GM12865 (cell line): ENCODE results near the gene ARHGEF1.
A peak's percentile ranks its signal among the peaks of the same experiment; 100 is the strongest.

Source experiments
- DNase-seq: peaks from one replicate; pipeline ENCODE4 v3.0.0; 2010; ENCODE audit warnings: low read depth
- H3K4me3 ChIP-seq: 2 replicates; pipeline ENCODE4 v1.5.1; 2011; ENCODE audit warnings: mild to moderate bottlenecking, low read depth, low read length, control low read depth
- TF ChIP-seq, protein P1 (sequence below): IDR thresholded peaks from 2 replicates; pipeline ENCODE4 v1.5.1; 2011; ENCODE audit warnings: low read length, control low read depth, low read depth, inconsistent platforms; ENCODE audit not compliant: insufficient read depth; ENCODE audit errors: missing control alignments

Gene ARHGEF1

DNA sequence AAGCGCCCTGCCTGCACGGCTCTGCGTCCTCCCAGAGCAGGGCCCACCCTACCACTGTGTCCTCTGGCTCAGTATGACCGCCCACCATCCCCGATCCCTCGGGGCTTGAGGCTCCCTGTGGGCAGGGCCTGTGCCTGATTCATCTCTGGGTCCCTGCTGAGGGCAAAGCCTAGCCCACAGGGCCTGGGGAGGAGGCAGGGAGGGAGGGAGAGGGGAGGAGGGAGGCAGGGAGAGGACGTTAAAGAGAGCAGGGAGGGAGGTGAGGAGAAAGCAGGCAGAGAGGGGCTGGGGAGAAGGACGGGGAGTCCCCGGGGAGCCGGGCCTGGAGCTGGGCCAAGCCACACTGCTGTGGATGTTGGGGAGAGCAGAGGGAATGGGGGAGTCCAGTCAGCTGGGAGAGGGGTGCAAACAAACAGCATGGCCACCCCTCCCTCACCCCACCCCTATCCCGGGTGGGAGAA, 49.3 kb downstream of the ARHGEF1 start:
- TF ChIP-seq, protein P1, sequence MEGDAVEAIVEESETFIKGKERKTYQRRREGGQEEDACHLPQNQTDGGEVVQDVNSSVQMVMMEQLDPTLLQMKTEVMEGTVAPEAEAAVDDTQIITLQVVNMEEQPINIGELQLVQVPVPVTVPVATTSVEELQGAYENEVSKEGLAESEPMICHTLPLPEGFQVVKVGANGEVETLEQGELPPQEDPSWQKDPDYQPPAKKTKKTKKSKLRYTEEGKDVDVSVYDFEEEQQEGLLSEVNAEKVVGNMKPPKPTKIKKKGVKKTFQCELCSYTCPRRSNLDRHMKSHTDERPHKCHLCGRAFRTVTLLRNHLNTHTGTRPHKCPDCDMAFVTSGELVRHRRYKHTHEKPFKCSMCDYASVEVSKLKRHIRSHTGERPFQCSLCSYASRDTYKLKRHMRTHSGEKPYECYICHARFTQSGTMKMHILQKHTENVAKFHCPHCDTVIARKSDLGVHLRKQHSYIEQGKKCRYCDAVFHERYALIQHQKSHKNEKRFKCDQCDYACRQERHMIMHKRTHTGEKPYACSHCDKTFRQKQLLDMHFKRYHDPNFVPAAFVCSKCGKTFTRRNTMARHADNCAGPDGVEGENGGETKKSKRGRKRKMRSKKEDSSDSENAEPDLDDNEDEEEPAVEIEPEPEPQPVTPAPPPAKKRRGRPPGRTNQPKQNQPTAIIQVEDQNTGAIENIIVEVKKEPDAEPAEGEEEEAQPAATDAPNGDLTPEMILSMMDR, result no peak
- H3K4me3 ChIP-seq, result no peak overlapping the region

DNA sequence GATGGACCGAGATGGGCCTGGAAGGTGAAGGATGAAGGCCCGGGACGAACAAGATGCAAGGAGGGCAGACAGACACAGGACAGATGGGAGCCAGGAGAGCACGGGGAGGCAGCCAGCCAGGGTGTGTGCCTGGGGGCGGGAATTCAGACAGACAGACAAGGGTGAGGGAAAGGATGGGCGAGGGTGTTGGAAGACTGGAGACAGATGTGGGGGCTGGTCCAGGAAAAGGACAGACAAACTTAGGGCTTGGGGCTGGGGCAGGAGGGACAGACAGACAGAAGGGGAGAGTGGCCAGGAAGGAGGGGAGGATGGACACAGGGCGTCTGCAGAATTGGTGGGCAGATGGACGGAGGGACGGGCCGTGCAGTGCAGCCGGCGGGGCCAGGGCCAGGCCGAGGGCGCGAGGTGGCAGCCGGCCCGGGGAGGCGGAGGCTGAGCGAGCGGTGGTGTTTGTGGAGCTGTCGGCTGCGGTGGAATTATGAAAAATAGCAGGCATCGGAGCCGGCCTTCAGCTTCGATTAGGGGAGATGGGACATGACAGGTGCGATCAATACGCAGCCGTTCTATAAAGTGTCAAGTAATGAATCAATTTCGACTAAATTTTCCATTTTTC, 49.8 kb downstream of the ARHGEF1 start:
- TF ChIP-seq, protein P1, result no peak
- H3K4me3 ChIP-seq, result no peak overlapping the region
- DNase-seq, result no peak

More for the DNA sequence above, 49.3 kb downstream of the ARHGEF1 start:
- DNase-seq, result no peak

DNA sequence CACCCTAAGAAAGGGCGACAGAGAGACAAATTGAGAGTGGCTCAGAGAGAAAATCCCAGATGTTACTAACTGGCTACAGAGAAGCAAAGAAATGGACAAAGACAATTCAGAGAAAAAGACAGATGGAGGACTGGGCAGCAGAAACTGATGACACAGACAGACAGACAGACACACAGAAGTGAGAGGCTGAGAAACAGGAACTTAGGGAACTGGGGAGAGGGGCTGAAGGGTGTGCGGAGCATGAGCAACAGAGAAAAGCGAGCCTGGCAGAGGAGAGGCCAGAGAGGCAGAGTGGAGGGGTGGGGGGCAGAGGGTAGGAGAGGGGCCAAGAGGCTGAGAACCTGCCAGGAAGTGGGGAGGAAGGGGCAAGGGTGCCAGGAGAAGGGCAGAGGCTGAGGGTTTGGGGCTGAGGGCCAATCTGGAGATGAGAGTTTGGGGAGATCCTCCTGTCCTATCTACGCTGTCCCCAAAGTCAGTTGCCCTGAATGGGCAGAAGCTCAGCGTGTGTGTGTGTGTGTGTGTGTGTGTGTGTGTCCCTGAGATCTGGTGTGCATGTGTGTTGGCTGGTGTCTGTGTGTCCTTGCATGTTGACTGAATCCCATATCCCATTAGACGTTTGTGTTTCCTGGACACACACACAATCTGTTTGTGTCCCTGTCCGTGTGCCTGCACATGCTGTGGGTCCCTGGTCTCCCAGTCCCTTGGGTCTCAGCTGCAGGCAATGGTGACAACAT, 50.9 kb downstream of the ARHGEF1 start:
- DNase-seq, result no peak
- TF ChIP-seq, protein P1, result no peak
- no peak overlapping the region for H3K4me3 ChIP-seq

DNA sequence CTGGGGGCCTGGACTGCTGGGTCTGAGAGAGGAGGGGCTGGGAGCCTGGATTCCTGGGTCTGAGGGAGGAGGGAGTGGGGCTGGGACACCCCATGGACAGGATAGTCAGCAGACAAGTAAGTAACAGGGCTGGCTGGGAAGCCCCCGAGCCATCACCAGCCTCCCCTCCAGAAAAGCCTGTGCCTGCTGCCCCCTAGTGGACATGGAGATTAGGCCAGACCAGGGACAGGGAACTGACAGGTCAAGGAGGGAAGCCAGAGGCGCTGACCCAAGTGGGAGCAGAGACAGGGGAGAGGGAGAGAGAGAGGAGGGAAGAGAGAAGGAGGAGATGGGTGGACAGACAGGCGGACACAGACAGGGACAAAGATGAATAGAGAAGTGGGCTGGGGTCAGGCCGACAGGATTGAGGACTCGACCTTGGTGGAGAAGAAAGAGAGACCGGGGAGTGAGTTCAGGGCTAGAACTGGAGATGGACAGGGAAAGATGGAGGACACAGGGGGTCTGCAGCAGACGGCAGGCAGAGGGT, 51.9 kb downstream of the ARHGEF1 start:
- TF ChIP-seq, protein P1, result peak; percentile 88
- no peak overlapping the region for H3K4me3 ChIP-seq
- peak; percentile 85 for DNase-seq

DNA sequence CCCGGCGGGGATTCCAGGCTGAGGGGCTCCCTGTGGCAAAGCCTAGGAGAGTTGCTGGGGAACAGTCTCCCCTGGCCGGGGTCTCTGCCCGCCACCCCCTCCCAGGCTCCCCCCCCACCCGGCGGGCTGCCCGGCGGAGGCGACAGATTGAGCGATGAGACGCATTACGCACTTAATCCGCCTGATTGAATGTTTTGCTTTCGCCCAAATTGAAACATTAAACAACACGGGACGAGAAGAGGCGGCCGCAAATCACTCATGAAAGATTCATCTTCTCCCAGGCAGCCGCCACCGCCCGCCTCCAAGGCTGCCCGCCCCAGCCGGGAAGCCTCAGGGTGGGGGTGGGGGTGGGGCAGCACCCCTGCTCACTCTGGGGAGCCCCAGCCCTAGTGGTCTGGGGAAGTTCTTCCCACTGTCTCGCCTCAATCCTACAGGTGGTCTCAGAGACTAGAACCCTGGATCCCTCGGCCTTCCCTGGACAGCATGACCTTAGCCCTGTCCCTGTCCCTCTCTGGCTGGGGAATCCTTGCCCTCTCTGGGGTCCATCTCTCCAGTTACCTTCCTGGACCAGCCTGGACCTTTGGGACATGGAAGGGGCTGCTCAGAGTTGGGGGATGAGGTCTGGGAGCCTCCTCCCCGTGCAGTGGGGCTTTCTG, 52.9 kb downstream of the ARHGEF1 start:
- TF ChIP-seq, protein P1, result no peak
- H3K4me3 ChIP-seq, result no peak overlapping the region
- no peak for DNase-seq

DNA sequence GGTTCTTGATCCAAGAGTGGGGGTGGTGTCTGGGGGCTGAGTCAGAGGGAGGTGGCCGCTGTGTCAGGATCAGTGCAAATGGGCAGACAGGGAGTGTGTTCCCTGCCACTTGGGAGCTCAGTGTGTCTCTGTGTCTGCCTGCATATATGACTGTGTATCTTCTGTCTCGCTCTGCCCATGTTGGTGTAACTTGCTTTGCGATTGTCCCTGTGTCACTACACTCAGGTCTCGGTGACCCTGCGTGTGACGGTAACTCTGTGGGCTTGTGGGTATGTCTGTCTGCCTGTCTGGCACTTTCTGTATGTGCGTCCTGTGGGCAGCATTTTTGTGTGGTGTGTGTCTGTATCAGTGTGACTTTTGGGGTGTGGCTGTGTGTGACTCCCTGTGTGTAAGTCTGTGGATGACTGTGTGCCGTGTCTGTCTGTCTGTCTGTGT, 53.4 kb downstream of the ARHGEF1 start:
- TF ChIP-seq, protein P1, result no peak
- no peak for DNase-seq
- H3K4me3 ChIP-seq, result no peak overlapping the region
